Spinal cord (tissue), 10 donors: ENCODE data around the gene FER1L5. TPM values are rescaled to one million over a fixed set of nuclear protein-coding genes. Genes with fewer than 3 reads are reported as not detected.

Experiments
- DNase-seq, 6 donors: peaks; one replicate each; pipeline versions ENCODE4 v3.0.0 to v3.0.0-alpha.2; 2013 to 2015; ENCODE audit warnings: low spot score in 6 of 6, low read depth in 4 of 6
- H3K27ac ChIP-seq: one replicate; pipeline ENCODE4 v1.5.1; 2013; ENCODE audit warnings: low read depth, low read length, control low read depth
- H3K27me3 ChIP-seq: one replicate; pipeline ENCODE4 v1.6.1; 2013; ENCODE audit warnings: low read length; ENCODE audit not compliant: control insufficient read depth, insufficient read depth
- H3K36me3 ChIP-seq: one replicate; pipeline ENCODE4 v1.6.1; 2013; ENCODE audit warnings: low read length; ENCODE audit not compliant: control insufficient read depth, insufficient read depth
- H3K4me1 ChIP-seq: one replicate; pipeline ENCODE4 v1.6.1; 2013; ENCODE audit warnings: low read length; ENCODE audit not compliant: control insufficient read depth, insufficient read depth
- H3K4me3 ChIP-seq: one replicate; pipeline ENCODE4 v1.5.1; 2013; ENCODE audit warnings: low read depth, low read length, control low read depth
- H3K9me3 ChIP-seq: one replicate; pipeline ENCODE4 v1.6.1; 2013; ENCODE audit warnings: low read length; ENCODE audit not compliant: control insufficient read depth, insufficient read depth
- WGBS: methylation state at CpG from one replicate; pipeline ENCODE4 v1.1.5; 2013; ENCODE audit warnings: missing lambda C conversion rate; ENCODE audit not compliant: insufficient coverage; 5-methylcytosine and 5-hydroxymethylcytosine counted together
- polyA plus RNA-seq, 2 donors: library from polyadenylated mRNA; unstranded; fragments of 120-200 nt; gene quantifications; one replicate each; pipeline ENCODE4 v1.2.1, GENCODE V29; 2013; ENCODE audit not compliant: insufficient read length in 2 of 2
- total RNA-seq, 2 donors: library from RNA; depleted of rRNA in 1 of 2; stranded (reverse); fragments of 120-200 nt in 1 of 2; fragments of >200 nt in 1 of 2; gene quantifications; one replicate each; pipeline versions ENCODE4 v1.2.3 to v1.2.4, GENCODE V29; 2013 to 2014
- donor health status: healthy.

FER1L5 gene
- total and polyA plus RNA-seq, 4 donors = 0.27 to 0.66 (median 0.43) TPM

- no peak overlapping the region for H3K27ac ChIP-seq
- H3K4me3 ChIP-seq = no peak overlapping the region
- 100% methylated on average over 2 of the region's 4 CpGs for WGBS
- no peak for DNase-seq
- no peaks in the 10 kb centered on the region for H3K27me3 ChIP-seq
- peaks cover 3% of the 10 kb centered on the region for H3K4me1 ChIP-seq
- no peaks in the 10 kb centered on the region for H3K9me3 ChIP-seq
- peaks cover 27% of the 10 kb centered on the region for H3K36me3 ChIP-seq
Observed at GRCh38 chr2:96631804-96632435, 10.6 kb upstream of the FER1L5 start.

GRCh38 chr2:96633641-96634040 lies 8.9 kb upstream of the FER1L5 start:
- no peak for DNase-seq
- H3K36me3 ChIP-seq = peaks cover 22% of the 10 kb centered on the region
- H3K9me3 ChIP-seq = no peaks in the 10 kb centered on the region
- H3K4me1 ChIP-seq = peaks cover 14% of the 10 kb centered on the region
- no peak overlapping the region for H3K27ac ChIP-seq
- WGBS = 96% methylated on average over 3 of the region's 9 CpGs
- no peaks in the 10 kb centered on the region for H3K27me3 ChIP-seq
- H3K4me3 ChIP-seq = no peak overlapping the region

- peak in 1 of 6 donors; percentile 14 for DNase-seq
- no peak overlapping the region for H3K27ac ChIP-seq
- WGBS = 49% methylated on average over 8 of the region's 14 CpGs
- no peaks in the 10 kb centered on the region for H3K9me3 ChIP-seq
- H3K4me1 ChIP-seq = peaks cover 16% of the 10 kb centered on the region
- no peaks in the 10 kb centered on the region for H3K27me3 ChIP-seq
- H3K36me3 ChIP-seq = peaks cover 21% of the 10 kb centered on the region
- H3K4me3 ChIP-seq = peak overlapping the region; percentile 87
Observed at GRCh38 chr2:96636551-96637171, 5.9 kb upstream of the FER1L5 start.

- WGBS = 0% methylated on average over 37 of the region's 50 CpGs
- H3K4me1 ChIP-seq = peaks cover 16% of the 10 kb centered on the region
- H3K4me3 ChIP-seq = peak overlapping the region; percentile 87
- DNase-seq = peak in 4 of 6 donors; percentile 17 to 78 (median 38)
- H3K9me3 ChIP-seq = no peaks in the 10 kb centered on the region
- no peaks in the 10 kb centered on the region for H3K27me3 ChIP-seq
- peaks cover 14% of the 10 kb centered on the region for H3K36me3 ChIP-seq
- peak overlapping the region; percentile 71 for H3K27ac ChIP-seq
Observed at GRCh38 chr2:96637385-96638143, 5.0 kb upstream of the FER1L5 start.

- Histone ChIP-seq H3K4me3 (peak within 1 kb of the TSS; percentile 87), H3K4me1 (peaks cover 16% of the 10 kb centered on the region), H3K27me3 (no peaks in the 10 kb centered on the region), H3K9me3 (no peaks in the 10 kb centered on the region), H3K27ac (peak within 1 kb of the TSS; percentile 71), H3K36me3 (peaks cover 7% of the 10 kb centered on the region)
- WGBS = 5% methylated on average over 61 of the region's 67 CpGs
- DNase-seq = peak; percentile 85 to 98 (median 91)
Observed at GRCh38 chr2:96638144-96639121, 4.1 kb upstream of the FER1L5 start, which contains the start of gene KANSL3. Gene KANSL3 (minus strand): TSS chr2:96638312. CDS start chr2:96637135, 1,177 bp downstream.

GRCh38 chr2:96647681-96648080 lies 5.1 kb downstream of the FER1L5 start:
- DNase-seq = no peak
- WGBS = 90% methylated on average over 4 of the region's 6 CpGs
- no peaks in the 10 kb centered on the region for H3K36me3 ChIP-seq
- no peaks in the 10 kb centered on the region for H3K9me3 ChIP-seq
- H3K4me1 ChIP-seq = no peaks in the 10 kb centered on the region
- H3K4me3 ChIP-seq = no peak overlapping the region
- H3K27me3 ChIP-seq = no peaks in the 10 kb centered on the region
- no peak overlapping the region for H3K27ac ChIP-seq

GRCh38 chr2:96648306-96648930 lies 5.9 kb downstream of the FER1L5 start:
- H3K36me3 ChIP-seq = no peaks in the 10 kb centered on the region
- H3K27me3 ChIP-seq = no peaks in the 10 kb centered on the region
- H3K9me3 ChIP-seq = no peaks in the 10 kb centered on the region
- no peak overlapping the region for H3K4me3 ChIP-seq
- H3K27ac ChIP-seq = no peak overlapping the region
- peak in 1 of 6 donors; percentile 15 for DNase-seq
- no peaks in the 10 kb centered on the region for H3K4me1 ChIP-seq
- WGBS = 78% methylated on average over 7 of the region's 7 CpGs

- no peaks in the 10 kb centered on the region for H3K27me3 ChIP-seq
- H3K9me3 ChIP-seq = no peaks in the 10 kb centered on the region
- 71% methylated on average over 1 of the region's 1 CpG for WGBS
- no peaks in the 10 kb centered on the region for H3K36me3 ChIP-seq
- no peaks in the 10 kb centered on the region for H3K4me1 ChIP-seq
- DNase-seq = no peak
- H3K4me3 ChIP-seq = no peak overlapping the region
- no peak overlapping the region for H3K27ac ChIP-seq
Observed at GRCh38 chr2:96649342-96649741, 6.8 kb downstream of the FER1L5 start.
